ENCODE results near the gene MPIG6B. TPM values are rescaled to one million over a fixed set of nuclear protein-coding genes. Genes with fewer than 3 reads are reported as not detected.

MPIG6B gene
- total RNA-seq, 4 donors from 2014 or later: 1.6 to 4.6 (median 4.5) TPM

DNA sequence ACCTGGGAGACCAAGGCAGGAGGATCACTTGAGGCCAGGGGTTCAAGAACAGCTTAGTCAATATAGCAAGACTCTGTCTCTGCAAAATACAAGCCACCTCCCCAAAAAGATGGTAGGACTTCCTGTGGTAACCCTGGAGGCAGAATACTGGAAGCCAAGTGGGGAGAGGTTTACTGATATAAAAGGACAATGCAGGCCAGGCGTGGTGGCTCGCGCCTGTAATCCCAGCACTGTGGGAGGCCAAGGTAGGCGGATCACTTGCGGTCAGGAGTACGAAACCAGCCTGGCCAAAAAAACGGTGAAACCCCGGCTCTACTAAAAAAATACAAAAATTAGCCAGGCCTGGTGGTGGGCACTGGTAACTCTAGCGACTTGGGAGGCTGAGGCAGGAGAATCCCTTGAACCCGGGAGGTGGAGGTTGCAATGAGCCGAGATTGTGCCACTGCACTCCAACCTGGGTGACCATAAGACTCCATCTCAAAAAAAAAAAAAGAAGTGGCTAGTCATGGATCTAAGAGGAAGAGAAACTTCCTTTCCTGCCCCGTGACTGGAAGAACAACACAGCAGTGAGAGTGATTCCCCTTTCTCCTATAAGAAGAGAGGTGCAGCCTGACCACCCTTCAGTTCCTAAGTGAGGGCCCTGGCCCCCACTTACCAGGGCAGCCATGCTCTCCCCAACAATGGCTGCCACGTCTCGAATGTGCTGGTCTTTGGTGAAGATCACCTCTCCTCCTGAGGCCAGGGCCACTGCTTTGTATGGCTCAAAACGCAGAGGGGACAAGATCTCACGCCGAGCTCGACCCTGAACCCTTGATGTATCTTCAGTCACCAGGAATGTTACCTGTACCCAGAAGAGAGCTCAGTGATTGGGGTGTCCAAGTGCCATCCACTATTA, 45.4 kb downstream of the MPIG6B start:
- Histone ChIP-seq H3K4me3 (no peak overlapping the region), H3K27me3 (no peaks in the 10 kb centered on the region), H3K36me3 (no peaks in the 10 kb centered on the region), H3K27ac (no peak overlapping the region), H3K4me1 (peaks cover 20% of the 10 kb centered on the region), H3K9me3 (no peaks in the 10 kb centered on the region)
- DNase-seq (ENCODE audit: low spot score in 2 of 2): no peak
- WGBS: 89% methylated on average over 18 of the region's 18 CpGs
- TF ChIP-seq, protein P1, sequence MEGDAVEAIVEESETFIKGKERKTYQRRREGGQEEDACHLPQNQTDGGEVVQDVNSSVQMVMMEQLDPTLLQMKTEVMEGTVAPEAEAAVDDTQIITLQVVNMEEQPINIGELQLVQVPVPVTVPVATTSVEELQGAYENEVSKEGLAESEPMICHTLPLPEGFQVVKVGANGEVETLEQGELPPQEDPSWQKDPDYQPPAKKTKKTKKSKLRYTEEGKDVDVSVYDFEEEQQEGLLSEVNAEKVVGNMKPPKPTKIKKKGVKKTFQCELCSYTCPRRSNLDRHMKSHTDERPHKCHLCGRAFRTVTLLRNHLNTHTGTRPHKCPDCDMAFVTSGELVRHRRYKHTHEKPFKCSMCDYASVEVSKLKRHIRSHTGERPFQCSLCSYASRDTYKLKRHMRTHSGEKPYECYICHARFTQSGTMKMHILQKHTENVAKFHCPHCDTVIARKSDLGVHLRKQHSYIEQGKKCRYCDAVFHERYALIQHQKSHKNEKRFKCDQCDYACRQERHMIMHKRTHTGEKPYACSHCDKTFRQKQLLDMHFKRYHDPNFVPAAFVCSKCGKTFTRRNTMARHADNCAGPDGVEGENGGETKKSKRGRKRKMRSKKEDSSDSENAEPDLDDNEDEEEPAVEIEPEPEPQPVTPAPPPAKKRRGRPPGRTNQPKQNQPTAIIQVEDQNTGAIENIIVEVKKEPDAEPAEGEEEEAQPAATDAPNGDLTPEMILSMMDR (IDR thresholded peaks at IDR 0.05): no peak
- no peak for TF ChIP-seq POLR2A (IDR thresholded peaks at IDR 0.05)
- TF ChIP-seq EP300 (IDR thresholded peaks at IDR 0.05): no peak
- TF ChIP-seq POLR2AphosphoS5 (IDR thresholded peaks at IDR 0.05): no peak

DNA sequence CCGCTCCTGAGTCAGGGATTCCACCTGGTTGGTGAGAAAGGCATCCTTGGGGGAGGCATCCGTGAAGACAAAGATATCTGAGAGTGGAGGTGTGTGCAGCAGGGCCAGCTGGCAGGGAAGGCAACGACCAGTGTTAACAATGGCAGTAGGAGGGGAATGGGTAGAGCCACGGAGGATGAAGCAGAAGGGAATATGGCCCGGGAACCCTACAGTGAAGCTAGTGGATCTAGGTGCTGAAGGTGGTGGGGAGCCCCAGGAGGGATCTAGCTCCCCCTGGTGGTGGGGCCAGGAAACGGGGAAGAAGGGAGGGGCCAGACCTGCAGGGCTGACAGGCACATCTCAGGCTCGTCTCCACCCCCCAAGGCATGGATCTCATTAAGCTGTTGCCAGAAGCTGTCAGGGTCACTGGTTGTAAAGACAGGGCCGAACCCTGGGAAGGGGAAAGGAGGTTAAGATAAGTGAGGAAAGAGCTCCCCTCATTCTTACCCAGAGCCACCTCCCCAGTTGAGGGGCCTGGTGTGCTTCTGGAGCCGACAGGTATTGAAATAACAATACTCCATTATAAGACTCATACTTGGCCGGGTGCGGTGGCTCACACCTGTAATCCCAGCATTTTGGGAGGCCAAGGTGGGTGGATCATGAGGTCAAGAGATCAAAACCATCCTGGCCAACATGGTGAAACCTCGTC, 46.7 kb downstream of the MPIG6B start:
- no peak for DNase-seq (ENCODE audit: low spot score in 2 of 2)
- 54% methylated on average over 12 of the region's 12 CpGs for WGBS
- H3K4me1 ChIP-seq: peaks cover 12% of the 10 kb centered on the region

DNA sequence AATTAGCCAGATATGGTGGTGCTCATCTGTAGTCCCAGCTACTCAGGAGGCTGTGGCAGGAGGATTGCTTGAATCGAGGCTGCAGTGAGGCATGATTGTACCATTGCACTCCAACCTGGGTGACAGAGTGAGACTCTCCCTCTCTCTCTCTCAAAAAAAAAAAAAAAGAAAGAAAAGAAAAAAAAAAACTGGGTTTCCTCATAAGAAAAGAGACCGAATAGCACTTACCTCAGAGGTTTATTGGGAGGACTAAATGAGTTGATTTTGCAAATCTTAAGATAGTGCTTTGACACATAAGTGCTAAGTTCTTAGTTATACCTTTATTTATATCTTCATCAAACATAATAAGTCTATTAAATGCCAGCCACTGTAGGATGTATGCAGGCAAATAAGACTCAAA, 47.7 kb downstream of the MPIG6B start:
- 85% methylated on average over 2 of the region's 2 CpGs for WGBS
- Histone ChIP-seq H3K27me3 (no peaks in the 10 kb centered on the region), H3K4me3 (no peak overlapping the region), H3K36me3 (no peaks in the 10 kb centered on the region), H3K9me3 (no peaks in the 10 kb centered on the region), H3K4me1 (peaks cover 19% of the 10 kb centered on the region), H3K27ac (no peak overlapping the region)
- DNase-seq (ENCODE audit: low spot score in 2 of 2): no peak
- TF ChIP-seq POLR2A (IDR thresholded peaks at IDR 0.05): no peak
- TF ChIP-seq, protein P1 (IDR thresholded peaks at IDR 0.05): no peak
- no peak for TF ChIP-seq POLR2AphosphoS5 (IDR thresholded peaks at IDR 0.05)
- no peak for TF ChIP-seq EP300 (IDR thresholded peaks at IDR 0.05)

More for the DNA sequence above, 46.7 kb downstream of the MPIG6B start:
- H3K9me3 ChIP-seq: no peaks in the 10 kb centered on the region
- no peak for TF ChIP-seq EP300 (IDR thresholded peaks at IDR 0.05)
- TF ChIP-seq, protein P1 (IDR thresholded peaks at IDR 0.05): peak; percentile 23 to 72
- H3K27ac ChIP-seq: no peak overlapping the region
- H3K36me3 ChIP-seq: no peaks in the 10 kb centered on the region
- H3K27me3 ChIP-seq: no peaks in the 10 kb centered on the region
- no peak overlapping the region for H3K4me3 ChIP-seq

DNA sequence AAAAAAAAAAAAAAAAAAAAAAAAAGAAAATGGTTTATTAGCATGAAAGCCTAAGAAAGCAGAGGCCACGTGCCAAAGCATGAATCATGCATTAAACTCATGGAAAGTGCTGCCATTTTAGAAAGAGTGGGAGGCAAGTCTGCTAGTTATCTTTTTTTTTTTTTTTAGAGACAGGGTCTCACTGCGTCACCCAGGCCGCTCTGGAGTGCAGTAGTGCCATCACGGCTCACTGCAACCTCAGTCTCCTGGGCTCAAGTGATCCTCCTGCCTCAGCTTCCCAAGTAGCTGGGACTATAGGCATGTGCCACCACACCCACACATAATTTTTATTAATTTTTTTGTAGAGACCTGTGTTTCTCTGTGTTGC, 48.8 kb downstream of the MPIG6B start:
- no peaks in the 10 kb centered on the region for H3K36me3 ChIP-seq
- H3K27me3 ChIP-seq: no peaks in the 10 kb centered on the region
- WGBS: 75% methylated on average over 4 of the region's 4 CpGs
- DNase-seq (ENCODE audit: low spot score in 2 of 2): no peak
- no peak overlapping the region for H3K4me3 ChIP-seq
- no peak overlapping the region for H3K27ac ChIP-seq
- TF ChIP-seq, protein P1 (IDR thresholded peaks at IDR 0.05): no peak
- TF ChIP-seq EP300 (IDR thresholded peaks at IDR 0.05) (no peak), POLR2AphosphoS5 (IDR thresholded peaks at IDR 0.05) (no peak), POLR2A (IDR thresholded peaks at IDR 0.05) (no peak)
- peaks cover 25% of the 10 kb centered on the region for H3K4me1 ChIP-seq
- H3K9me3 ChIP-seq: no peaks in the 10 kb centered on the region

DNA sequence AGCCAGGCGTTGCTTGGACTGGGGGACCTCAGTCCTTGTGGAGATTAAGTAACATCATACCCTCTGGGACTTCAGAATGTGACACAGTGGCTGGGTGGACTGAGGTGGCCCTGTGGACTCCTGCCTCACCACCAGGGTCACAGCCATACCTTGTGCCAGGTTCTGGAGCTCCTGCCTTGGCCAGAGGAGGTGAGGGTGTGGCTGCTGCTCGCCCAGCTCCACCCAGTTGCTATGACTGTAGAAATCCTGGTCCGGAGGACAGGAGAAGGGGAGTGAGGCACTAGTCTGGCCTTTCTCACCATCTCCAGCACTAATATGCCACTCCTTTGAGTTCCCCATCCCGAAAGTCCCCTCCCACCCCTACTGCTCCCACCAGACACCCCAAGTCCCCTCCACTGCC, 52.0 kb downstream of the MPIG6B start:
- no peak for DNase-seq (ENCODE audit: low spot score in 2 of 2)
- no peaks in the 10 kb centered on the region for H3K27me3 ChIP-seq
- no peaks in the 10 kb centered on the region for H3K9me3 ChIP-seq
- no peak overlapping the region for H3K27ac ChIP-seq
- peaks cover 24% of the 10 kb centered on the region for H3K4me1 ChIP-seq
- TF ChIP-seq, protein P1 (IDR thresholded peaks at IDR 0.05): no peak
- TF ChIP-seq POLR2AphosphoS5 (IDR thresholded peaks at IDR 0.05) (no peak), POLR2A (IDR thresholded peaks at IDR 0.05) (no peak), EP300 (IDR thresholded peaks at IDR 0.05) (no peak)
- H3K36me3 ChIP-seq: peaks cover 18% of the 10 kb centered on the region
- WGBS: 45% methylated on average over 4 of the region's 4 CpGs
- no peak overlapping the region for H3K4me3 ChIP-seq

All from suprapubic skin (tissue), 4 donors.